ENCODE data around the gene BTBD18.

BTBD18 gene

DNA sequence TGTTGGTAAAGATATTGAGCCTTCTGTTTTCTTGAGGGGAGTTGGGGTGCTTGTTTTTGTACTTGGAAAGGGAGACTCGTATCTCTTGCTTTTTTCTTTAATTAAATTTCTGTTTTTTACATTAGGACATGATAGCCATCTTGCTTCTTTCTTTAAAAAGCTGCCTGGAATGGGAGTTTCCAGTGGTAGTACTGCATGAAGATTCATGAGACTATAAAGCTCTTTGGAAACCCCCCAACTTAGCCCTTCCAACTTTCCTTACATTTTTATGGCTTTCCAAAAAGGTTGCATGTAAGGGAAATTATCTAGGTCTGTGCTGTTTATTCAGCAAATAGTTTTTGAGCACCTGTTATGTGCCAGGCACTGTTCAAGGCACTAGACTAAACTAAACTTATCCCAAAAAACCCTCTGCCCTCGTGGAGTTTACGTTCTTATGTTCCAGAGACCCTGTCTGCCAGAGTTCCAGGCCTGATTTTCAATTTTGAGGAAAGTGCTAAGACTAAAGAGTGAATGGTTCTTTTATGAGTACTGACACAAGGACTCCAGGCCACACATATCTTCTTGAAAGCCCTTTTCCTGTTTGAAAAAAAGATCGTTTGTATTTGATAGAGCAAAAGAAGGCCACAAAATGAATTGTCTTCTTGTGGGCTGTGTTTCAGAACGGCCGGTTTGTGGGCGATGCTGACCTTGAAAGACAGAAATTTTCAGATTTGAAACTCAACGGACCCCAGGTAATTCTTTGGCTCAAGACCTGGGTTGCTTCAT, 41.9 kb upstream of the BTBD18 start:
- TF ChIP-seq CTCF (IDR thresholded peaks at IDR 0.05), result no peak
- H3K79me2 ChIP-seq, result peaks cover 28% of the 10 kb centered on the region
- no peak overlapping the region for H3K4me2 ChIP-seq (ENCODE audit: low read length)
- no peak overlapping the region for H3K4me3 ChIP-seq (ENCODE audit: low read depth, low read length)
- no peaks in the 10 kb centered on the region for H3K36me3 ChIP-seq (ENCODE audit: control insufficient read depth, insufficient read depth, low read length)
- H3K27me3 ChIP-seq (ENCODE audit: control insufficient read depth, insufficient read depth, low read length), result no peaks in the 10 kb centered on the region
- H2AFZ ChIP-seq, result no peak overlapping the region
- peaks cover 2% of the 10 kb centered on the region for H3K4me1 ChIP-seq
- no peaks in the 10 kb centered on the region for H3K9me3 ChIP-seq (ENCODE audit: control insufficient read depth, low read length)
- no peak overlapping the region for H3K9ac ChIP-seq
- H3K27ac ChIP-seq, result peak overlapping the region; percentile 42

DNA sequence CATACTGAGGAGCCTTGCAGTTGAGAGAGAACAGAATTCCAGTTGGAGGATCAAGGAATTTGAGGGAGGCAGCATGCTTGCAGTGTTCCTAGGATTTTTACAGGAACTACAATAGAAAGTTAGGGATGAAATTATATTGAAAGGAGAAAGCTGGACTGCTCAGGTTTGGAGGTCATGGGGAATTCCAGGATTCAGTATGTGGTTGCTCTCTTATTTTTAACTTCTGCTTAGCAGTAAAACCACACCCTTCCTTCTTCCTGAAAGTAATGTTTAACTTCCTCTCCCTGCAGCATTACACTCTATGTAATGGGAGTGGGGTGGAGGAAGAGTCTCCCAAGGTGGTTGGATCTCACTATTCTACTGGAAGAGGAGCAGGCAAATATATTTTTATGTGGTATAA, 41.3 kb upstream of the BTBD18 start:
- H3K4me1 ChIP-seq, result peaks cover 4% of the 10 kb centered on the region
- peak overlapping the region; percentile 51 for H3K27ac ChIP-seq

GRCh38 chr11:57792060-57792541, 40.5 kb upstream of the BTBD18 start:
- H3K9ac ChIP-seq, result no peak overlapping the region
- H3K4me2 ChIP-seq (ENCODE audit: low read length), result no peak overlapping the region
- peaks cover 40% of the 10 kb centered on the region for H3K79me2 ChIP-seq
- no peaks in the 10 kb centered on the region for H3K36me3 ChIP-seq (ENCODE audit: control insufficient read depth, insufficient read depth, low read length)
- no peak for TF ChIP-seq CTCF (IDR thresholded peaks at IDR 0.05)
- H2AFZ ChIP-seq, result no peak overlapping the region
- no peaks in the 10 kb centered on the region for H3K27me3 ChIP-seq (ENCODE audit: control insufficient read depth, insufficient read depth, low read length)
- H3K4me3 ChIP-seq (ENCODE audit: low read depth, low read length), result no peak overlapping the region
- peaks cover 6% of the 10 kb centered on the region for H3K4me1 ChIP-seq
- no peaks in the 10 kb centered on the region for H3K9me3 ChIP-seq (ENCODE audit: control insufficient read depth, low read length)
- H3K27ac ChIP-seq, result peak overlapping the region; percentile 51

More for the DNA sequence above, 41.3 kb upstream of the BTBD18 start:
- Histone ChIP-seq H3K36me3 (ENCODE audit: control insufficient read depth, insufficient read depth, low read length) (no peaks in the 10 kb centered on the region), H2AFZ (no peak overlapping the region), H3K27me3 (ENCODE audit: control insufficient read depth, insufficient read depth, low read length) (no peaks in the 10 kb centered on the region), H3K9ac (no peak overlapping the region), H3K9me3 (ENCODE audit: control insufficient read depth, low read length) (no peaks in the 10 kb centered on the region), H3K4me2 (ENCODE audit: low read length) (no peak overlapping the region), H3K79me2 (peaks cover 33% of the 10 kb centered on the region), H3K4me3 (ENCODE audit: low read depth, low read length) (no peak overlapping the region)
- TF ChIP-seq CTCF (IDR thresholded peaks at IDR 0.05), result no peak

DNA sequence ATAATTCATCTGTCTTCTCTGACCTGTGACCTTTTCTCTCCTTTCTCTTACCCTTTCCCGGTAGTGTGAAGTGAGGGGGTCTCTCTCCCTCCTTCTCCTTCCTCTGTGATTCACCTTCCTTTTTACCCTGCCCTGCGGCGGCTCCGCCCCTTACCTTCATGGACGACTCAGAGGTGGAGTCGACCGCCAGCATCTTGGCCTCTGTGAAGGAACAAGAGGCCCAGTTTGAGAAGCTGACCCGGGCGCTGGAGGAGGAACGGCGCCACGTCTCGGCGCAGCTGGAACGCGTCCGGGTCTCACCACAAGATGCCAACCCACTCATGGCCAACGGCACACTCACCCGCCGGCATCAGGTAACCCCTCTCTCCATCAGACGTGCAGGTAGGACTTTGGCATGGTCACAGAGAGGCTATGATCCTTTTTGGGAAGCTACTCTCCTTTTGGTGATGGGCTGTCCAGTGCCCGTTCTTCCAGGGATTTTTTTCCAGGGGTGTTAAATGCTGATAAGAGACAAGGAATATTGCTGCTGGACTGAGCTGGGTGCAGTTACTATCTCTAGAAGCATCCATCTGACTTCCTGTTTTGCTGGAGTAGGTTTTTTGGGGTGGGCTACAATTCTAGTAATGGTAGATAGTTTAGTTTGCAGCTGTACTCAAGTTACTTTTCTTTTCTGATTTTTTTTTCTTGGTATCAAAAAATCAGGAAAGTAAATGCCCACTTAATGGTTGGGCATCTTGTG, 39.9 kb upstream of the BTBD18 start:
- Histone ChIP-seq H3K79me2 (peaks cover 37% of the 10 kb centered on the region), H3K9me3 (ENCODE audit: control insufficient read depth, low read length) (no peaks in the 10 kb centered on the region), H3K4me3 (ENCODE audit: low read depth, low read length) (no peak overlapping the region), H3K4me2 (ENCODE audit: low read length) (no peak overlapping the region), H3K9ac (no peak overlapping the region), H3K4me1 (peaks cover 6% of the 10 kb centered on the region), H2AFZ (no peak overlapping the region), H3K27ac (peak overlapping the region; percentile 51), H3K36me3 (ENCODE audit: control insufficient read depth, insufficient read depth, low read length) (no peaks in the 10 kb centered on the region), H3K27me3 (ENCODE audit: control insufficient read depth, insufficient read depth, low read length) (no peaks in the 10 kb centered on the region)
- TF ChIP-seq CTCF (IDR thresholded peaks at IDR 0.05), result no peak

Data from parathyroid adenoma (tissue), 2 donors.